SU-DHL-6 (cell line): ENCODE measurements around the gene ADPRHL1.

ENCODE experiments used
- H2AFZ ChIP-seq: fragments of 200-600 bp; sonication (generic); 2 replicates; pipeline ENCODE4 v1.6.1; 2014; ENCODE audit warnings: low read depth, mild to moderate bottlenecking, moderate library complexity, mixed read lengths, antibody characterized with exemption, low read length; ENCODE audit not compliant: severe bottlenecking
- H3F3A ChIP-seq: fragments of 200-600 bp; shearing (Covaris generic); 2 replicates; pipeline ENCODE4 v1.6.0; 2016; ENCODE audit warnings: antibody characterized with exemption, mild to moderate bottlenecking; ENCODE audit not compliant: insufficient read depth
- H3K27ac ChIP-seq: fragments of 200-600 bp; sonication (generic); 2 replicates; pipeline ENCODE4 v1.5.1; 2016; ENCODE audit warnings: low read depth, mild to moderate bottlenecking, low read length, moderate library complexity, mixed read lengths
- H3K27me3 ChIP-seq: fragments of 200-600 bp; sonication (generic), shearing (Covaris generic); 2 replicates; pipeline ENCODE4 v1.6.0; 2014; ENCODE audit warnings: mild to moderate bottlenecking, low read length
- H3K36me3 ChIP-seq: fragments of 200-600 bp; sonication (generic); 2 replicates; pipeline ENCODE4 v1.6.1; 2014; ENCODE audit warnings: mild to moderate bottlenecking, low read length, mixed read lengths
- H3K4me2 ChIP-seq: fragments of 300-600, 200-600 bp; shearing (Covaris generic), sonication (generic); 2 replicates; pipeline ENCODE4 v1.6.0; 2014; ENCODE audit warnings: low read length, low read depth, mild to moderate bottlenecking; ENCODE audit not compliant: poor library complexity, severe bottlenecking
- H3K4me3 ChIP-seq: fragments of 200-600 bp; sonication (generic); 2 replicates; pipeline ENCODE4 v1.5.1; 2014; ENCODE audit warnings: antibody characterized with exemption, low read length, mild to moderate bottlenecking, mixed read lengths; ENCODE audit not compliant: insufficient read depth, poor library complexity, severe bottlenecking
- H3K79me2 ChIP-seq: fragments of 200-600 bp; sonication (generic); 2 replicates; pipeline ENCODE4 v1.6.1; 2014; ENCODE audit warnings: mild to moderate bottlenecking, low read length, moderate library complexity; ENCODE audit not compliant: insufficient read depth
- H3K9ac ChIP-seq: fragments of 200-600 bp; sonication (generic); 2 replicates; pipeline ENCODE4 v1.7.0; 2014; ENCODE audit warnings: mild to moderate bottlenecking, low read length
- H3K9me2 ChIP-seq: fragments of 200-600 bp; sonication (generic); replicated peaks from 2 replicates; pipeline ENCODE4 v1.6.1; 2014; ENCODE audit warnings: low read length; ENCODE audit not compliant: insufficient read depth
- H3K9me3 ChIP-seq: fragments of 200-600 bp; sonication (generic); 2 replicates; pipeline ENCODE4 v1.6.1; 2014; ENCODE audit warnings: low read length, mixed read lengths; ENCODE audit not compliant: insufficient read depth
- H4K20me1 ChIP-seq: fragments of 200-600 bp; sonication (generic); 2 replicates; pipeline ENCODE4 v1.6.1; 2014; ENCODE audit warnings: low read depth, mild to moderate bottlenecking, antibody characterized with exemption, low read length, moderate library complexity, mixed read lengths
- CTCF ChIP-seq: fragments of 200-600 bp; sonication (generic); IDR thresholded peaks from one replicate; pipeline ENCODE4 v1.5.1; 2017; ENCODE audit warnings: antibody characterized with exemption, mild to moderate bottlenecking, low read length, moderate library complexity; ENCODE audit not compliant: insufficient read depth, poor library complexity, severe bottlenecking
- EZH2phosphoT487 ChIP-seq: fragments of 200-600 bp; sonication (generic), shearing (Covaris generic); conservative IDR thresholded peaks from 2 replicates; pipeline ENCODE4 v1.6.1; 2018; ENCODE audit warnings: mild to moderate bottlenecking, antibody characterized with exemption, low read length, moderate library complexity, mixed read lengths

The ADPRHL1 gene

GRCh38 chr13:113430378-113431110 lies 22.7 kb downstream of the ADPRHL1 start:
- Histone ChIP-seq H3K27ac (no peak overlapping the region), H3K36me3 (no peaks in the 10 kb centered on the region), H3F3A (no peaks in the 10 kb centered on the region), H3K4me2 (no peak overlapping the region), H3K9me2 (no peaks in the 10 kb centered on the region), H2AFZ (no peak overlapping the region), H4K20me1 (no peaks in the 10 kb centered on the region), H3K79me2 (no peaks in the 10 kb centered on the region), H3K9me3 (no peaks in the 10 kb centered on the region), H3K27me3 (no peaks in the 10 kb centered on the region), H3K9ac (no peak overlapping the region), H3K4me3 (no peak overlapping the region)
- TF ChIP-seq CTCF: no peak
- no peak for TF ChIP-seq EZH2phosphoT487

- Histone ChIP-seq H3K36me3 (no peaks in the 10 kb centered on the region), H3K79me2 (no peaks in the 10 kb centered on the region), H4K20me1 (no peaks in the 10 kb centered on the region), H3K27ac (no peak overlapping the region), H3K4me2 (no peak overlapping the region), H3K9ac (no peak overlapping the region), H3K27me3 (no peaks in the 10 kb centered on the region), H3K9me2 (no peaks in the 10 kb centered on the region), H3K4me3 (no peak overlapping the region), H2AFZ (no peak overlapping the region), H3F3A (no peaks in the 10 kb centered on the region), H3K9me3 (no peaks in the 10 kb centered on the region)
- TF ChIP-seq EZH2phosphoT487 (no peak), CTCF (no peak)
Measured at GRCh38 chr13:113429608-113429985, 23.7 kb downstream of the ADPRHL1 start.

- no peaks in the 10 kb centered on the region for H3K9me3 ChIP-seq
- H3F3A ChIP-seq: no peaks in the 10 kb centered on the region
- no peaks in the 10 kb centered on the region for H3K79me2 ChIP-seq
- H4K20me1 ChIP-seq: no peaks in the 10 kb centered on the region
- H3K27ac ChIP-seq: no peak overlapping the region
- H3K9ac ChIP-seq: no peak overlapping the region
- H2AFZ ChIP-seq: no peak overlapping the region
- no peak overlapping the region for H3K4me3 ChIP-seq
- H3K27me3 ChIP-seq: no peaks in the 10 kb centered on the region
- H3K36me3 ChIP-seq: no peaks in the 10 kb centered on the region
- H3K9me2 ChIP-seq: no peaks in the 10 kb centered on the region
- TF ChIP-seq EZH2phosphoT487: no peak
- no peak for TF ChIP-seq CTCF
- H3K4me2 ChIP-seq: no peak overlapping the region
Measured at GRCh38 chr13:113428871-113429607, 24.2 kb downstream of the ADPRHL1 start.
